DMS53 (cell line): ENCODE data around the gene FRMPD1.
"Not testable (repeated sequence)": the region's sequence is repeated elsewhere in the genome, so short reads cannot be mapped to it uniquely, and the experiment has no call there.

Source experiments
- DNase-seq: peaks from one replicate; lab custom pipeline; 2025; lab: John Stamatoyannopoulos, UW

The FRMPD1 gene

GRCh38 chr9:37650873-37651768, at the start of gene FRMPD1:
Gene FRMPD1 (plus strand): TSS chr9:37650954. CDS start chr9:37692642, 41,688 bp downstream.
- peak; percentile 80 for DNase-seq

- not testable (repeated sequence) for DNase-seq
Measured at GRCh38 chr9:37602061-37602460, 48.7 kb upstream of the FRMPD1 start.

- DNase-seq: peak; percentile 74
Measured at GRCh38 chr9:37602817-37603216, 47.9 kb upstream of the FRMPD1 start.

GRCh38 chr9:37604296-37604695, 46.5 kb upstream of the FRMPD1 start:
- no peak for DNase-seq

GRCh38 chr9:37608250-37608649, 42.5 kb upstream of the FRMPD1 start:
- no peak for DNase-seq

GRCh38 chr9:37609735-37610397, 40.9 kb upstream of the FRMPD1 start:
- no peak for DNase-seq

- DNase-seq: no peak
Measured at GRCh38 chr9:37611014-37611413, 39.7 kb upstream of the FRMPD1 start.

GRCh38 chr9:37611961-37612360, 38.8 kb upstream of the FRMPD1 start:
- no peak for DNase-seq

GRCh38 chr9:37617161-37617560, 33.6 kb upstream of the FRMPD1 start:
- DNase-seq: no peak

GRCh38 chr9:37617832-37618231, 32.9 kb upstream of the FRMPD1 start:
- no peak for DNase-seq

GRCh38 chr9:37618817-37619216, 31.9 kb upstream of the FRMPD1 start:
- no peak for DNase-seq

- DNase-seq: no peak
Measured at GRCh38 chr9:37619806-37620205, 30.9 kb upstream of the FRMPD1 start.

- DNase-seq: no peak
Measured at GRCh38 chr9:37620396-37620795, 30.4 kb upstream of the FRMPD1 start.

GRCh38 chr9:37621273-37622121, 29.3 kb upstream of the FRMPD1 start:
- DNase-seq: no peak

- DNase-seq: no peak
Measured at GRCh38 chr9:37622462-37622861, 28.3 kb upstream of the FRMPD1 start.

- DNase-seq: no peak
Measured at GRCh38 chr9:37623267-37623666, 27.5 kb upstream of the FRMPD1 start.

- no peak for DNase-seq
Measured at GRCh38 chr9:37624073-37624472, 26.7 kb upstream of the FRMPD1 start.

- no peak for DNase-seq
Measured at GRCh38 chr9:37625036-37625757, 25.6 kb upstream of the FRMPD1 start.

- DNase-seq: no peak
Measured at GRCh38 chr9:37625758-37626147, 25.0 kb upstream of the FRMPD1 start.

GRCh38 chr9:37626708-37627292, 24.0 kb upstream of the FRMPD1 start:
- DNase-seq: no peak

- DNase-seq: no peak
Measured at GRCh38 chr9:37632479-37632878, 18.3 kb upstream of the FRMPD1 start.
